Testis (tissue), 3 donors: Measurements from ENCODE around the gene PPP1R14D. TPM values are rescaled to one million over a fixed set of nuclear protein-coding genes. Genes with fewer than 3 reads are reported as not detected.

Experiments used
- DNase-seq: peaks from one replicate; pipeline ENCODE4 v3.0.0-alpha.2; 2019
- H3K27ac ChIP-seq, 2 donors: fragments of 200-600 bp; sonication (generic); one replicate each; pipeline ENCODE4 v1.5.1; 2019
- H3K27me3 ChIP-seq: fragments of 200-600 bp; sonication (generic); one replicate; pipeline ENCODE4 v1.5.1; 2019
- H3K36me3 ChIP-seq: fragments of 200-600 bp; sonication (generic); one replicate; pipeline ENCODE4 v1.5.1; 2017; ENCODE audit warnings: low read depth; ENCODE audit errors: missing control alignments
- H3K4me1 ChIP-seq: fragments of 200-600 bp; sonication (generic); one replicate; pipeline ENCODE4 v1.5.1; 2019
- H3K4me3 ChIP-seq, 2 donors: fragments of 200-600 bp; sonication (generic); one replicate each; pipeline ENCODE4 v1.5.1; 2017 to 2019
- H3K9me3 ChIP-seq: fragments of 200-600 bp; sonication (generic); one replicate; pipeline ENCODE4 v1.5.1; 2017
- POLR2A ChIP-seq: fragments of 450-650 bp; IDR thresholded peaks from one replicate; pipeline ENCODE4 v1.6.1; 2017; ENCODE audit warnings: antibody characterized with exemption, mild to moderate bottlenecking, moderate library complexity
- WGBS, 2 donors: methylation state at CpG; one replicate each; pipeline ENCODE4 v1.1.5; 2018; 5-methylcytosine and 5-hydroxymethylcytosine counted together
- intact Hi-C: fragments of 100-400 bp; cut with DNase I; formaldehyde crosslinking; loops from one replicate; pipeline ENCODE4 v1.15.1; 2023; ENCODE audit warnings: low total_unique reads
- polyA plus RNA-seq: library from polyadenylated mRNA; stranded (reverse); fragments of 350-450 nt; fragmentation: Illumina TruSeq; extraction: RNeasy Lipid Tissue Mini Kit (QIAGEN cat#74804); gene quantifications from one replicate; pipeline ENCODE4 v1.2.3, GENCODE V29; 2014; ENCODE audit warnings: low read depth, low replicate concordance; ENCODE audit not compliant: insufficient read depth
- total RNA-seq, 2 donors: library from RNA; depleted of rRNA; stranded (reverse); fragments of >200 nt; gene quantifications; one replicate each; pipeline ENCODE4 v1.2.3, GENCODE V29; 2016
- TF ChIP-seq, protein P1 (sequence below), 3 experiments: fragments of 450-650 bp in 2 of 3; fragments of 200-600 bp in 1 of 3; sonication (generic) in 1 of 3; IDR thresholded peaks; one replicate each; pipeline ENCODE4 v1.5.1; 2016 to 2019; ENCODE audit warnings: antibody characterized with exemption in 3 of 3, mild to moderate bottlenecking in 2 of 3, moderate library complexity in 1 of 3

Gene PPP1R14D
- total and polyA plus RNA-seq, 3 donors from 2014 or later, result 0.43 to 0.55 TPM; not detected in 1

DNA sequence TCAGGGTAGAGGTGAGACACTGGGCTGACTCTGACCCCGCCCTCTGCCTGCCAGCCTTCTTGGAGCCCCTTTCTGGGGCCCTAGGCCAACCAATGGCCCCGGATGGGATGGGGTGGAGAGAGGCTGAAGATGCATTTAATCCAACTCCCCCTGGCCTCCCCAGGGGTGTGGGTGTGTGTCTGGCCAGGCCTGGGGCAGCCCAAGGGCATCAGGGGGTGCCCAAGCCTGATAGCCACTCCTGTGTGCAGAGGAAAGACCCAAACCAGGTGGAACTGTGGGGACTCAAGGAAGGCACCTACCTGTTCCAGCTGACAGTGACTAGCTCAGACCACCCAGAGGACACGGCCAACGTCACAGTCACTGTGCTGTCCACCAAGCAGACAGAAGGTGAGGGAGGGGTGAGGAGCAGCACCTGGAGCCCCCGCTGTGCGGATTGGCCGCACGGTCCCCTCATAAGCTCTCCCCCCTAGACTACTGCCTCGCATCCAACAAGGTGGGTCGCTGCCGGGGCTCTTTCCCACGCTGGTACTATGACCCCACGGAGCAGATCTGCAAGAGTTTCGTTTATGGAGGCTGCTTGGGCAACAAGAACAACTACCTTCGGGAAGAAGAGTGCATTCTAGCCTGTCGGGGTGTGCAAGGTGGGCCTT, 24.9 kb upstream of the PPP1R14D start:
- H3K9me3 ChIP-seq, result no peaks in the 10 kb centered on the region
- intact Hi-C loops, result no loop called here
- no peaks in the 10 kb centered on the region for H3K27me3 ChIP-seq
- TF ChIP-seq, protein P1, sequence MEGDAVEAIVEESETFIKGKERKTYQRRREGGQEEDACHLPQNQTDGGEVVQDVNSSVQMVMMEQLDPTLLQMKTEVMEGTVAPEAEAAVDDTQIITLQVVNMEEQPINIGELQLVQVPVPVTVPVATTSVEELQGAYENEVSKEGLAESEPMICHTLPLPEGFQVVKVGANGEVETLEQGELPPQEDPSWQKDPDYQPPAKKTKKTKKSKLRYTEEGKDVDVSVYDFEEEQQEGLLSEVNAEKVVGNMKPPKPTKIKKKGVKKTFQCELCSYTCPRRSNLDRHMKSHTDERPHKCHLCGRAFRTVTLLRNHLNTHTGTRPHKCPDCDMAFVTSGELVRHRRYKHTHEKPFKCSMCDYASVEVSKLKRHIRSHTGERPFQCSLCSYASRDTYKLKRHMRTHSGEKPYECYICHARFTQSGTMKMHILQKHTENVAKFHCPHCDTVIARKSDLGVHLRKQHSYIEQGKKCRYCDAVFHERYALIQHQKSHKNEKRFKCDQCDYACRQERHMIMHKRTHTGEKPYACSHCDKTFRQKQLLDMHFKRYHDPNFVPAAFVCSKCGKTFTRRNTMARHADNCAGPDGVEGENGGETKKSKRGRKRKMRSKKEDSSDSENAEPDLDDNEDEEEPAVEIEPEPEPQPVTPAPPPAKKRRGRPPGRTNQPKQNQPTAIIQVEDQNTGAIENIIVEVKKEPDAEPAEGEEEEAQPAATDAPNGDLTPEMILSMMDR (IDR thresholded peaks at IDR 0.05), result no peak
- TF ChIP-seq POLR2A, result no peak
- no peak overlapping the region for H3K27ac ChIP-seq
- no peaks in the 10 kb centered on the region for H3K36me3 ChIP-seq
- no peak for DNase-seq
- H3K4me1 ChIP-seq, result no peaks in the 10 kb centered on the region
- 85 to 93% methylated on average over 6 to 16 of the region's 16 CpGs for WGBS, 2 donors
- no peak overlapping the region for H3K4me3 ChIP-seq

- DNase-seq, result no peak
- WGBS, 2 donors, result 94 to 96% methylated on average over 5 of the region's 5 CpGs
- no peak overlapping the region for H3K27ac ChIP-seq
- H3K4me3 ChIP-seq, result no peak overlapping the region
- no peaks in the 10 kb centered on the region for H3K27me3 ChIP-seq
- no peaks in the 10 kb centered on the region for H3K9me3 ChIP-seq
- H3K4me1 ChIP-seq, result no peaks in the 10 kb centered on the region
- TF ChIP-seq, protein P1 (IDR thresholded peaks at IDR 0.05), result no peak
- no peak for TF ChIP-seq POLR2A
- no peaks in the 10 kb centered on the region for H3K36me3 ChIP-seq
- intact Hi-C loops, result no loop called here
These were observed 24.0 kb upstream of the PPP1R14D start for GRCh38 chr15:40852529-40852928.

DNA sequence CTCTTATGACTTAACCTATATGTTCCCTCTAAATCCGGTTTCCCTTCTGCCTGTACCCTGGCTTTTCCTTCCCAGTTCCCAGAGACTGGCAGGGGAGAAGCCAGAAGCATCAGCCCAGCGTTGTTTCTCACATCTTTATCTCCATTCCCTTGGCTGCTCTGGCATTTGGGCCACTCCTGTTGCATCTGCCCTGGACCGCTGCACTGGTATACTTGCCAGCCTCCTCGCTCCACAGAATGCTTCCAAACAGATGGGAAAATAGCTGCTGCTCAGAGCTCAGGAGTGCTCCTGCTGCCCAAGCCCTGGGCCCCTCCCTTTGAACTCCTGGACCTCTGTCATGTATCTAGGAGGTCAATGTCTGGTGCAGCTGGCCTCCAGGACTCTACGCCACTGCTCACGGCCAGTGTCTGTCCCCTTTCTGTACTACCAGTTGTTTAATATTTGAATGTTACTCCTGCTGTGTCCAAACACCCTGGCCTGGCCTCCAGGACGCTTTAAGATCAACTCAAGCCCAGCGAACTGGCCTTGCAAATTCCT, 22.1 kb upstream of the PPP1R14D start:
- no peaks in the 10 kb centered on the region for H3K9me3 ChIP-seq
- H3K4me1 ChIP-seq, result no peaks in the 10 kb centered on the region
- no peak overlapping the region for H3K4me3 ChIP-seq
- H3K27ac ChIP-seq, result no peak overlapping the region
- TF ChIP-seq, protein P1 (IDR thresholded peaks at IDR 0.05), result no peak
- TF ChIP-seq POLR2A, result no peak
- no peak for DNase-seq
- 84 to 93% methylated on average over 8 of the region's 8 CpGs for WGBS, 2 donors
- intact Hi-C loops, result no loop called here
- H3K36me3 ChIP-seq, result no peaks in the 10 kb centered on the region
- no peaks in the 10 kb centered on the region for H3K27me3 ChIP-seq

DNA sequence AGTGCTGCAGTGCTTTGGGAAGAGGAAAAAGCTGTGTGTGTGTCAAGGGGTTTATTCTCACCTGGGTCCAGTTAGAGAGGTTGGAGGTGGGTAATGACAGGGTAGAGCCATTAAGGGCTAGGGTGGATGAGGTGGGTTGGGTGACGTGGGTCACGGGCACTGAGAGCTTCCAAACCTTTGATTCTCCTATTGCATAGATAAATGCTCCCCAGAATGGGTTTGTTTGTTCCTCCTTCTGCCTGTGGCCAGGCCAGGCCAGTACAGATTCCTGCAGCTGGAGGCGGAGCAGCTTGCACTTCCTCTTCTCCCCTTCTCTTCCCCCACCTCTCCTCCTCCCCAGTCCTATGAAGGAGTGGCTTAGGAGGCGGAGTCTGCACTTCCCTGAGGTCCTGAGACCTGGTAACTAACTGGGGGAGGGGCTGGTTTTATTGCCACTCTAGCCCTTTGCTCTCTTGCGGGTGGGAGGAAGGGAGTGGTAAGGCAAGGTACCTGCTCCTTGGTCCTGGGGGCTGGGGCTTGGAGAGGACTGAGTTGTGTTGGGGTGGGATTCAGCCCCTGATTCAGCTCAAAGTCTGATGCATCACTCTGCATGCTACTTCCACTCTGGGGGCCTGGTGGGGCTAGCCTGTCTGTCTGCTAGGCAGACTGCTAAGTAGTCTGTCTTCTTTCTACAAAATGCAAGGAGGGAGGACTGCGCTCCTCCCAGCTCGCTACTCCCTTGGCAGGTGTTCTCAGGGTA, 18.9 kb upstream of the PPP1R14D start:
- Histone ChIP-seq H3K27ac (no peak overlapping the region), H3K4me3 (no peak overlapping the region), H3K9me3 (no peaks in the 10 kb centered on the region), H3K36me3 (no peaks in the 10 kb centered on the region), H3K4me1 (peaks cover 8% of the 10 kb centered on the region), H3K27me3 (no peaks in the 10 kb centered on the region)
- peak; percentile 27 for DNase-seq
- 81 to 88% methylated on average over 7 of the region's 7 CpGs for WGBS, 2 donors
- intact Hi-C loops, result no loop called here
- TF ChIP-seq, protein P1 (IDR thresholded peaks at IDR 0.05), result no peak
- TF ChIP-seq POLR2A, result no peak
